HG02870 (cell line): Measurements from ENCODE around the gene ATP2C2.

Experiments used
- ATAC-seq: cut with Tn5 transposase; IDR thresholded peaks from one replicate; pipeline ENCODE4 v1.9.1; 2021; ENCODE audit warnings: mild to moderate bottlenecking, moderate library complexity; ENCODE audit not compliant: unreplicated experiment

ATP2C2 gene

DNA sequence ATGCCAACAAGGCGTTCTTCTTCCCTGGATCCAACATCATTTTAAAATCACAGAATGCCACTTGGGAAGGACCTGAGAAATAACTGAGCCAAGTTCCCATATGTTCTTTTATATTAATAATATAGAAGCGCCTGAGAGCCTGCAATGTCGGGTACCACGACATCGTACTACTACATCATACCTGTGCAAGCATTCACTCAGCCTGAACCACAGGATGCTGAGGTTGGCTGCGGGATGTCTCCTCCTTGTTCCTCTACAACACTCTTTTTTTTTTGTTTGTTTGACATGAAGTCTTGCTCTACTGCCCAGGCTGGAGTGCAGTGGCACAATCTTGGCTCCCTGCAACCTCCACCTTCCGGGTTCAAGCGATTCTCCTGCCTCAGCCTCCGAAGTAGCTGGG, 2.1 kb upstream of the ATP2C2 start:
- no peak for ATAC-seq

DNA sequence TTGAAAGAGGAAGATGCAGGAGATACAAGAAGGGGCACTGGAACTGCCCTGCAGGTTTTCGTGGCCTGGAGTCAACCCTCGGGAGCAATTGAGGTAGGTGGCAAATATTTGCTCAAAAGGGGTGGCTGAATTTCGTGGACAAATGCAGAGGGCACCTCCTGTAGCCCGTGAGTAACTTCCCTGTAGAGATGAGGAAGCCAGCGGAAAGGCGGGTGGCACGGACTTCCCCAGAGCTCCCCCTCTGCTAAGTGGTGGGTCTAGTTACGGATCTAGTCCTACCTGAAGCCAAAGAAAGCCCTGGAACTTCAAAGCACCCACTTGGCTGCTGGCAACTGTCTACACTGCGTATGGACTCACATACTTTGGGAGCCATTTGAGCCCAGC, 1.0 kb upstream of the ATP2C2 start:
- no peak for ATAC-seq

DNA sequence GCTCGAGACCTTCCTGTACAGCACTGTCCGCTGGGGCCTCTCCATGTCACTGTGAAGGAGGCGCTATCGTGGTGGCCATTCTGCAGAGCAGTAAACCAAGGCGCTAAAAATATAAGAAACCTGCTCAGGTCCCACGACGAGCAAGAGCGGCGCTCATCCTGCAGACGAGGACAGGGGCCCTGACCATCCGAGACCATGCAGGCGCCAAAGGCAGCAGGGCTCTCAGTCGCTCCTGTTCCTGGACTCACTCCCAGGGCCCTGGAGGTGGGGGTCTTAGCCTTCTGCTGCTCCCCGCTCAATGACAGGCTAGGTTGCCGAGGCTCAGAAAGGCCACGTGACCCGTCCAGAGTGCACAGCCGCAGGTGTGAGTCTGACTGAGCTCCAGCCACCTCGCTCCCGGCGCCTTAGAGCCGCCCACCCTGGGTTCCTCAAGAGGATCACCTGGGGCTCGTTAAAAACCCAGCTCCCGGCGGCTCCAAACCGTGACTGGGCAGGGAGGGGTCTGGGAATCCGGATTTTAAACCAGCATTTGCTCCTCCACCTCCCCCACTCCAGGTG, 509 bp upstream of the ATP2C2 start:
- no peak for ATAC-seq

DNA sequence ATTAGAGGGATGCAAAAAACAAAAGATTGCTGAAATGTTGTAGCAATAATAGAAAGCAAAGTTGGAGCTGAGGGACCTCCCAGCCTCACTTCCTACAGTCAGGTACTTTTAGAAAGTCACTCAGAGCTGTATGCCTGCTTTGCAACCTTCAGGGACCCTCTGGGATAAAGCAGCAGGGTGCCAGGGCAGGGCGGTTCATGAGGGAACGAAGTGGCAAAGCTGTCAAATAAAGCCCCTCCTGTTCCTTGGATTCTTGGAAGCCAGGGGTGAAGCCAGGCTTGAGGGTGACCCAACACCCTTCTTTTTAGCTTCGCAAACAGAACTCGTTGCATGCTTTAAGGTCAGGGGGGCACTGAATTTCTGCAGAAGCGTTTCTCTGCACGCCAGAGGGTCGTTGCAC, 767 bp downstream of the ATP2C2 start:
- no peak for ATAC-seq

DNA sequence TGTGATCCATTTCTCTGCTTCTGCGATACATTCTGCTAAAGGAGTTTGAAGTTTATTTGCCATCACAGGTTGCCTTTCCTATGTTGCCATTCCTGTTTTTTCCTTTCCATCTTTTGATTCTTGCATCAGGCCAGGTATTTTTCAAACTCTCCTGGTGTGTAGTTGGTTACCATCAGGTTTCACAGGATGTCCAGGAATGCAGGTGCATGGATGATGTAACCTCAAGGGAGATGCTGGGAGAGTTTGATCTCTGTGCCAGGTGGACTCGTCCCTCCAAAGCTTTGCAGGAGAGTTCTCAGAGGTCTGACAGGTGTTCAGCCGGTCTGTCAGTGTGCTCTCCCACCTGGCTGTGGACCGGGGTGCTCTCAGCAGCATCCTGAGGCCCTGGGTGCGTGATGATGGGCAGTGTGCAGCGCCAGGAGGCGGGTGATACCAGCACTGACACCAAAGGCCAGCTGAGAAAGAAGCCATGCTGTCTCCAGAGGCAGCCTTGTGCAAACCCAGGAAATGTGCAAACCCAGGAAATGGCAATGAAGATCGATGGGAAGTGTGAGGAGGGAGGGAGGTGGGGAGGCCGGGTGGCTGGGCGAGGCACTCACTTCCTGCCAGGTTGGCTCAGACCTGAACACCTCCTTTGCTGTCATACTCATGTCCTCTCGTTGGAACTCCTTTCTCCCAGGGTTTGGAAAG, 1.7 kb downstream of the ATP2C2 start:
- ATAC-seq = no peak

DNA sequence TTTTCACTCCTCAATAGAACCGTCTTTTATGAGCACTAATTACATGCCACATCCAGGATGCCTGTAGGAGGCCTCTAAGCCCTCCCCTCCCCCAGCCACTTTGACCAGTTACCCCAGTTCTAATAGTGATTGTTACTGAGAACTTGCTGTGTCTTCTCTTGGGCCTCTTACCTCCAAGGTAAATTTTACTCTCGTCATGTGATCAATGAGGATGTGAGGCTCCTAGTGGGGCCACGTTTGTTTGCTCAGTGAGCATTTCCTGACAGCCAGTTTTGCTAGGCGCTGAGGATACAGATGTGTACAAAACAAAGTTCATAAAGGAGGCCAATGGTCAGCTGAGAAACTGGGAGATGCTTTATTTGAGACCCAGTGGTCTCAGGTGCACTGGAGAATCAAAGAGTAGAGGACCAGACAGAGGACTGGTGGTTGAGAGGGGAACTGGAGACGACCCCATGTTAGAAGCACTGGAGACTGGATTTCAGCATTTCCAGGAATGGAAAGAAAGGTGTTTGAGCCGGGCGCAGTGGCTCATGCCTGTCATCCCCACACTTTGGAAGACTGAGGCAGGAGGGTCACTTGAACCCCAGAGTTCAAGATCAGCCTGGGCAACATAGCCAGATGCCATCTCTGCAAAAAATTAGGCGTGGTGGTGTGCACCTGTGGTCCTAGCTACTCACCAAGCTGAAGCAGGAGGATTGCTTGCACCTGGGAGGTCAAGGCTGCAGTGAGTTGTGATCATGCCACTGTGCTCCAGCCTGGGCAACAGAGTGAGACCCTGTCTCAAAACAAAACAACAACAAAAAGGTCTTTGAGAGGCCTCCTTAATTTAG, 2.6 kb downstream of the ATP2C2 start:
- no peak for ATAC-seq

DNA sequence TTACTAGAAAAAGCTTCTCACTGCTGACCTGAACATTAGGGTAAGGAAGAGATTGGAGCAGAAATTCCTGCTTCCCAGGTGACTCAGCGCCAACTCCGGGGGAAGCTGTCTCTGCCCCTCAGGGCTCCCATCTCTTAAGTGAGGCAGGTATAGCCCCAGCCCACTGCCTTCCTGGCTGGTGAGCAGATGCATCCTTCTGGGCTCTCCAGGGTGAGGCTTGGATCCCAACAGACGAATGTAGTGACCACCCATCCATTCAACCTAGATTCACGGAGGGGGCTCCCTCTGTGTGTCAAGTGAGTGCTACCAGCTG, 3.2 kb downstream of the ATP2C2 start:
- ATAC-seq = no peak

DNA sequence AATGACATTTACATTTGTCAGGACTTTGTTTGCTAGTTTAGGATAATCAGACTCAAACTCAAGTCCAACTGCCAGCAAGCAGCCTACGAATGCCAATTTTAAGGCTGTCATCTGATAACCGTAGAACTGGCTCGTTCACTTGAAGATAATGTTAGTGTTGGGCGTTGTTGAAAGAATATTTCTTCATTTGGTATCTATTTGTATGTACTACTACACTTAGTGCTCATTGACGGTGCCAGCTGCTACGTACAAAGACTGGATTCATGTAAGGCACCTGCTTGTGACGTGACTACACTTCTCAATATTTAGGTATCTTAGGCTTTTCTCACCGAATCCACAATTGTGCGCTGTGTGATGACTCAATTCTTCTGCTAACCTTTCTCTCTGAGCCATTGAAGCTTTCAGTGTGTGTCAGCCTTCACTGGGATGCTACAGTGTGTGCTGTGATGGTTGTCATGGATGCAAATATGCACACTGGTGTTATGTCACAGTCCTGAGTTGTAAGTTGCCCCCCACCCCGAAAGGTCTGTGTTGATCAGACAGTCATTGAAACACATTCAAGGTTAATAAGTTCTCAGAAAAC, 5.7 kb downstream of the ATP2C2 start:
- ATAC-seq = no peak

DNA sequence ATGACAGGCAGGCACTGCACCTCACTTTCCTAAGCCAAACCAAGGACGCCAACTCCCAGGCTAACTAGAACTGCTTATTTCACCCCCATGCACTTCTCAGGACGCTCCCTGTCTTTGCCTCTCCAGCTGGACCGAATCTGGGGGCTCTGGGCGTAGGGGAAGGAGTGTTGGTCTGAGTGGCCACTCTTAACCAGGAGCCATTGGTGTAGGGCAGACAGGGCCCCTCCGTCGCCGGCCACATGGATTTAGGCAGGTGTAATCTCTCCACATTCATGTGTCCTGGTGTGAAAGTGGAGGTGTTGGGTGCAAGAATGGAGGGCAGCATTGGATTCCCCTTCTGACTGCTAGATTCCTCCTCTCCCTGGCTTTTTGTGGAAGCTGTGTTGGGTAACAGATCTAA, 9.8 kb downstream of the ATP2C2 start:
- ATAC-seq = no peak

DNA sequence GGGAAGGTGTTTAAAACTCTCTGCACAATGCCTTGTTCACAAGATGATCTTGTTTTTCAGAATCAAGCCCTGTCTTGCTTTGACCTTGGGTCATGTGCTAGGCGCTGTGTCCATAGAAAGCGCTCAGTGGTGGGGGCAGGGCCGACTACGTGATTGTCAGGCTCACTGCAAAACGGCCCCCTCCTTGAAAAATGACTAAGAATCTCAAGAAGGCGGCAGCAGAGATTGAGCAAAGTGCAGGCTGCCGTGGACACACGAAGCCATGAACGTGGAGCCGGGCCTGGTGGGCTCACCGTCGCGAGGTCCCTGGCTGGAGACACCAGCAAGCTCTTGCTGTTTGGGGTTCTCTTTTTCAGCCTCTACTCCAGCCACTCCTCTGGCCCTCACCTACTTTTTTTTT, 10.2 kb downstream of the ATP2C2 start:
- no peak for ATAC-seq

DNA sequence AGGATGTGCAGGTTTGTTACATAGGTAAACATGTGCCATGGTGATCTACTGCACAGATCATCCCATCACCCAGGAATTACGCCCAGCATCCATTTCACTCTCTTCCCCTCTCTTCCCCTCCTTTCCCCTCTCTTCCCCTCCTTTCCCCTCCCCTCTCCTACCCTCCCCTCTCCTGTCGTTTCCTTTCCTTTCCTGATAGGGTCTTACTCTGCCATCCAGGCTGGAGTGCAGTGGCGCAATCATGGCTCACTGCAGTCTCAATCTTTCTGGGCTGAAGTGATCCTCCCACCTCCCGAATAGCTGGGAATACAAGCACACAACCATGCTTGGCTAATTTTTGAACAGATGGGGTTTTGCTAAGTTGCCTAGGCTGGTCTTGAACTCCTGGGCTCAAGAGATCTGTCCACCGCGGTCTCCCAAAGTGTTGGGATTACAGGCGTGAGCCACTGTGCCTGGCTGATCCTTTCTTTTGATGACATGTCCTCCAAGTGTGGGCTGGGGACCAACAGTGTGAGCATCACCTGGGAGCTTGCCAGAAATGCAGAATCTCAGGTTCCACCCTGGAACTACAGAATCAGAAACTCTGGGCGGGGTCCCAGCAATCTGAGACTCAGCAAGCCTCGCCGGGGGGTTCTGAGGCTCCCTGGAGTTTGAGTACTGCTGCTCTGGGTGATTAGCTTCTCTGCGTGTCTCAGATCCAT, 10.8 kb downstream of the ATP2C2 start:
- no peak for ATAC-seq

DNA sequence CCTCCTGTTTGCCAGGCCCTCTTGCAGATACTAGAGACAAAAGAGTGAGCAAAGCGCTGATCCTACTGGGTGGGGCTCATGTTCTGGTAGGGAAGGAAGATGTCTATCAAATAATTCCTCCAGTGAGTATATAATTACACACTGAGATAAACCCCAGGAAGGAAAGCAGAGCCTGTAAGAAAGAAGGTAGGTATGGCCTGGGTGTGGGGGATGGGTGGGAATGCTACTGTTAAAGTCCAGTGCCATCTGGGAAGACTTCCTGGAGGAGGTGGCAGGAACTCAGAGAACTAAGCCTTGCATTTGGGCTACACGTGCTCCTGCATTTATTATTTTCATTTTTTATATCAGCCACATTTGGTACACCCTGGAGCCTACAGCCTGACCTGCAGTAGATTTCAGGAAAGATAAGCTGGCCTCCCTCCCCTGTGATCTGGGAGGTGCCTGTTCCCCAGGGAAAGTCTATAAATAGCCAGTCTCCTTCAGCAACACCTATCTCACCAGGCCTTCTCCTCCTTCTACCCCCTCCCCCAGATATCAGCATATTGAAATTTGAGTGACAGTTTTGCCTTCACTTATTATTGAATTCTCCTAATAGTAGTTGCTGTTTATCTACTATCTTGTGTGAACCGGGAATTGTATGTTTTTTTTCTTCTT, 11.5 kb downstream of the ATP2C2 start:
- ATAC-seq = no peak

DNA sequence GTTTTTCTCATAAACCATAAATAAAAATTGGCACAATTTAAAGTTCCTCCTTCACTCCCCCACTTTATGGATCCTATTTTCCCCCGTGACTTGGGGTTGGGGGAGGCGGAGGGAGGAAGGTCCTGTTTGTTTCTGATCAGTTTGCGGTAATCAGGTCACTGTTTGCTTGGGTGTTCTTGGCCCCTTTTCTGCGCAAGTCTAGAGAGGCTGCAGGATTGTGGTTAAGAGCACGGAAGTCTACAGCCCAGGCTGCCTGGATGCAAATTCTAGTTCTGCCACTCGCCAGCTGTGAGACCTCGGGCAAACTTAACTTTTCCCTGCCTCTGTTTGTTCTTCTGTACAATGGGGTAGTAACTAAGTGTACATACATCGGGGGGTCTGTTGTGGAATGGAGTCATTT, 12.1 kb downstream of the ATP2C2 start:
- ATAC-seq = no peak

DNA sequence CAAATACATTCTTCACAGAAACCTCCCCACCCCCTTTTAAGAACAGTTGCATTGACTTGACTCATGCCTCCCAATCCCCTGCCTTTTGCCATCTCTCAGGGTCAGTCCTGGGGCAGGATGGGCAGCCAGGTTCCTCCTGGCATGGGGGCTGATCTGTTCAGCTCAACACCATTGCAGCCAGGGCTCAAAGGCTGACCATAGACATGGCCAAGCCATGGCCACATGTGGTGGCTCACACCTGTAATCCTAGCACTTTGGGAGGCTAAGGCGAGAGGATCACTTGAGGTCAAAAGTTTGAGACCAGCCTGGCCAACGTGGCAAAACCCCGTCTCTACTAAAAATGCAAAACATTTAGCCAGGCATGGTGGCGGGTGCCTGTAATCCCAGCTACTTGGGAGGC, 14.1 kb downstream of the ATP2C2 start:
- no peak for ATAC-seq

DNA sequence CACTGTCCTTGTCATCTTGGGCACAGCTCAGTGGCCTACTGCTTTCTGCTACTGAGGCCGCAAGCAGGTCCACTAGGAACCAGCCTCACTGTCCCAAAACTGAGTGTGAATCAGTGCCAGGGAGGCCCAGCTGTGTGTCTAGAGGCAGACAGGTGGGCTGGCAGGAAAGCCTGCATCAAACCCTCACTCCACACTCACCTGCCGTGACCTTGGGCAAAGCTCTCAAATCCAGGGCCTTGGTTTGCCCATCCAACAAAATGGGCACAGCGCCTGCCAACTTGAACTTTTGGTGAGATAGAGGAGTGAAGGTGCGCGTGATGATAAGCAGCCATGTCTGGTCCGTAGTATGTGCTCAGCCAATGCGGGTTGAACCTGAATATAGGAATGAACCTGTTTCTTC, 14.8 kb downstream of the ATP2C2 start:
- no peak for ATAC-seq

DNA sequence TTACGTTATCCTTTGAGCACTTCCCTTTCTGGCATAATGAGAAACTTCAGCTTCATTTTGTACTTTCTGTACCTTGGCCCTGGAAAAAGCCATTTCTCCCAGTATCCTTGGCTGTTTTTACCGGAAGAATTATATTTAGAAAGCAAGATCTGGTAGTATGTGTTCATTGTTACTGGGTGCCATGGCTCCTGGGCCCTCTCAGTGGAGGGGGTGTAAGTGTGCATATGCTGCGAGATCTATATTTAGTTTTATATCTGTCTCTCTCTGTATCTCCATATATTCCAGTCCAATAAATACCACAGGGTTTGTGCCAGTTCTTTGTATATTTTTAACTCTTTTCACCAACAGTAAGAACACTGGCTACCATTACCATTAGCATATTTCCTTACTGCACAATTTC, 17.7 kb downstream of the ATP2C2 start:
- ATAC-seq = no peak

DNA sequence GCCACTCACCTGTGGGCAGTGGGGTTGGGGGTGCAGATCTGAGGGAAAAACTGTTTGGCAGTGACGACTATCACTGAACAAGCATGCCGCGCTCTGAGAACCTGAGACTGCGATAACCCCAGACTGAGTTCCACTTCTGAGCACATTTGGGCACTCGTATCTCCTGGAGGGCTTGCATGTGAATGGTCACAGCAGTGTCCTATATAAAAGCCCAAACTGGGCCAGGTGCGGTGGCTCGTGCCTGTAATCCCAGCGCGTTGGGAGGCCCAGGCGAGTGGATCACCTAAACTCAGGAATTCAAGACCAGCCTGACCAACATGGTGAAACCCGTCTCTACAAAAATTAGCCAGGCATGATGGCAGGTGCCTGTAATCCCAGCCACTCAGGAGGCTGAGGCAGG, 18.7 kb downstream of the ATP2C2 start:
- no peak for ATAC-seq

DNA sequence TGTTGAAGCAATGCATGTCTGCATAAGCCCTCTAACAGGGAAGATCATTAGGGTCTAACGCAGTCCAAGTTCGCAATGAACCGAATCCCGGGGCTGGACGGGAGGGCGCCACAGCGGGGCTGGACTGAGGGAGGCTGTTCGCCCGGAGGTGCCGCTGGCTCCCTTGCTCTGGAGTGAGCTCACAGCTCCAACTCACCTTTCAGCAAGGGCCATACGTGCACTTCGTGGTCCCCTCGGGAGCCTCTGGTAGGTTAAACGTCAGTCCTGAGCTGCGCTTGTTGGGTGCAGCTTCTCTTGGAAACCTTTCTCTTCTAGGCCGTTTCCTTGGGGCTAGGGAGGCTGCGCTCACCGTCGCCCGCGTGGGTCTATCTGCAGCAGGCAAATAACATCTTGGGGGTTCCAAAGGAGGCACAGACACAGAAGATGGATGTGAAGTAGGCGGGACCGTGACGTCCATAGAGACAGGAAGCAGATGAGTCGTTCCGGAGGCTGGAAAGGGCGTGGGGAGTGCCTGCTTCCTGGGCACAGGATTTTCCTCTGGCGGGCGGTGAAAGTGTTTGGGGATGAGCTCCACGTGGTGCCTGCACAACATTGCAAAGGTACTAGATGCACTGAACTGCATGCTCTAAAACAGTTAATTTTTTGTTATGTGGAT, 21.9 kb downstream of the ATP2C2 start:
- no peak for ATAC-seq

DNA sequence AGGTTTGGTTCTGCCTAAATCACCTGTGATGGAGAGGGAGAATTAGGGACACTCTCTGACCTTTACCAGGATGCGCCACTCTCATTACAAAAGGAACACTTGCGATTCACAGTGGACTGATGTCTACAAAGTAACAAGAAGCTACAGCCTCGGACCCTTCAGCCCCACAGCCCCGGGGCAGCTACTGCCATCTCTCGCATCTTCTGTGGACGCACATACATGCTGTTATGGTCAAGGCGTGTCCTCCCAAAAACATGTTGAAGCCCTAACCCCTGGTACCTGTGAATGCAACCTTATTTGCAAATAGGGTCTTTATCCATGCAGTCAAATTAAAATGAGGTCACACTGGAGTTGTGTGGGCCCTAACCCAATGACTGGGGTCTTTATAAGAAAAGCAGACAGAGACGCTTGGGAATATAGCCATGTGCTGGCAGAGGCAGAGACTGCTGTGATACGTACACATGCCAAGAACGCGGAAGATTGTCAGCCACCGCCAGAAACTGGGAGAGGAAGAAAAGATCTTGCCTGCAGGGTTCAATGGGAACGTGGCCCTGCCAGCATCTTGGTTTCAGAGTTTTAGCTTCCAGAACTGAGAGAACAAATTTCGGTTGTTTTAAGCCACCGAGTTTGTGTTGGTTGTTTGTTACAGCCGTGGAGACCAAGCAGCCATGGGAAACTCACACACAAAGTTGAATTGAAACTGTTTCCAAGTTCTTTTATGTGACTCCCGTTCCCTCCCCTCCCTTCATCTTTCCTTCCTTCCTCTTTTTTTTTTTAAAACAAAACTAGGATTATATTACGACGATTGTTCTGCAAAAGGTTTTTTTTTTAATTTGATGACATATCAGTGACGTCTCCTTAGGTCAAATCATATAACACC, 23.1 kb downstream of the ATP2C2 start:
- ATAC-seq = no peak

DNA sequence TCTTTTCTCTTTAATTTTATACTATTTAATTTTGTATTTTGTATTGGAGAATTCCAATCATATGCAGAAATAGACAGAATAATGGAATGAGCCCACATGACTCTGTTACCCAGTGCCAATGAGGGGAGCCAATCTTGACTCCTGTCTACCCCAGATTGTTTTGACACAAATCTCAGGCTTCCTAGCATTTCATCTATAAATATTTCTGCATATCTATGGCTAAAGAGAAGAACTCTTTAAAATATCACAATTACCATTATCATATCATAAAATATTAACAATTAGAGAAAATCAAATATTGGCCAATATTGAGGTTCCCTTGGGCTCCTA, 23.7 kb downstream of the ATP2C2 start:
- no peak for ATAC-seq
